CD14-positive monocyte (primary cell): Measurements from ENCODE around the gene COL26A1. TPM values are rescaled to one million over a fixed set of nuclear protein-coding genes. Genes with fewer than 3 reads are reported as not detected.

Experiments
- DNase-seq, 3 donors: peaks; one replicate each; pipeline ENCODE4 v3.0.0-alpha.2; 2011 to 2022
- H2AFZ ChIP-seq: 2 replicates; pipeline ENCODE4 v1.6.0; 2012; ENCODE audit warnings: mild to moderate bottlenecking, low read depth, low read length, inconsistent platforms; ENCODE audit not compliant: insufficient read depth, poor library complexity, severe bottlenecking
- H3K27ac ChIP-seq, 2 donors: 1 replicate in 1 of 2; 2 replicates in 1 of 2; pipeline ENCODE4 v1.5.1; 2012 to 2013; ENCODE audit warnings: low read length in 2 of 2, control low read depth in 1 of 2, inconsistent platforms in 1 of 2, low read depth in 1 of 2, mild to moderate bottlenecking in 1 of 2
- H3K27me3 ChIP-seq, 2 donors: one replicate each; pipeline versions ENCODE4 v1.6.0 to v1.6.1; 2011 to 2013; ENCODE audit warnings: low read length in 2 of 2; ENCODE audit not compliant: control insufficient read depth in 2 of 2, insufficient read depth in 2 of 2
- H3K36me3 ChIP-seq, 2 donors: replicated peaks in 1 of 2; 1 replicate in 1 of 2; 2 replicates in 1 of 2; pipeline versions ENCODE4 v1.5.1 to v1.6.1; 2012 to 2013; ENCODE audit warnings: low read length in 2 of 2, control low read depth in 1 of 2, inconsistent platforms in 1 of 2, mild to moderate bottlenecking in 1 of 2; ENCODE audit not compliant: insufficient read depth in 2 of 2, control insufficient read depth in 1 of 2
- H3K4me1 ChIP-seq, 2 donors: 1 replicate in 1 of 2; 2 replicates in 1 of 2; pipeline versions ENCODE4 v1.5.1 to v1.6.1; 2012 to 2013; ENCODE audit warnings: low read length in 2 of 2, control low read depth in 1 of 2, inconsistent platforms in 1 of 2, mild to moderate bottlenecking in 1 of 2, moderate library complexity in 1 of 2; ENCODE audit not compliant: insufficient read depth in 2 of 2, control insufficient read depth in 1 of 2
- H3K4me2 ChIP-seq: replicated peaks from 2 replicates; pipeline ENCODE3; 2012; ENCODE audit warnings: low read length, moderate library complexity, mild to moderate bottlenecking; ENCODE audit not compliant: poor library complexity, severe bottlenecking; ENCODE audit errors: extremely low read depth
- H3K4me3 ChIP-seq, 3 experiments: fragments of 200-600 bp in 1 of 3; sonication (generic) in 1 of 3; replicated peaks in 1 of 3; 1 replicate in 2 of 3; 2 replicates in 1 of 3; pipeline ENCODE4 v1.5.1; 2011 to 2013; ENCODE audit warnings: low read length in 3 of 3, mild to moderate bottlenecking in 3 of 3, control low read depth in 2 of 3, low read depth in 2 of 3, inconsistent platforms in 1 of 3, moderate library complexity in 1 of 3
- H3K79me2 ChIP-seq: 2 replicates; pipeline ENCODE4 v1.6.0; 2012; ENCODE audit warnings: mild to moderate bottlenecking, control low read depth, inconsistent platforms, low read length, moderate library complexity; ENCODE audit not compliant: insufficient read depth
- H3K9ac ChIP-seq: 2 replicates; pipeline ENCODE4 v1.6.0; 2017; ENCODE audit warnings: low read length, mild to moderate bottlenecking; ENCODE audit not compliant: insufficient read depth, poor library complexity, severe bottlenecking
- H3K9me3 ChIP-seq, 2 donors: replicated peaks in 1 of 2; 1 replicate in 1 of 2; 2 replicates in 1 of 2; pipeline versions ENCODE4 v1.5.1 to v1.6.1; 2012 to 2013; ENCODE audit warnings: low read length in 2 of 2, control low read depth in 1 of 2; ENCODE audit not compliant: control insufficient read depth in 1 of 2, insufficient read depth in 1 of 2
- H4K20me1 ChIP-seq: 2 replicates; pipeline ENCODE4 v1.6.0; 2012; ENCODE audit warnings: mild to moderate bottlenecking, low read length, control low read depth, moderate library complexity; ENCODE audit not compliant: insufficient read depth
- H3K27ac Mint-ChIP-seq, 7 donors: one replicate each; pipeline ENCODE4 v1.8.0; 2020; ENCODE audit warnings: mild to moderate bottlenecking in 7 of 7, mixed read lengths in 7 of 7, moderate library complexity in 6 of 7, inconsistent platforms in 2 of 7
- H3K27me3 Mint-ChIP-seq, 3 donors: one replicate each; pipeline ENCODE4 v1.8.0; 2021 to 2022; ENCODE audit warnings: low read depth in 3 of 3, mild to moderate bottlenecking in 3 of 3, mixed read lengths in 3 of 3, moderate library complexity in 3 of 3, inconsistent platforms in 1 of 3
- H3K36me3 Mint-ChIP-seq, 2 donors: one replicate each; pipeline ENCODE4 v1.8.0; 2020; ENCODE audit warnings: mixed read lengths in 2 of 2, inconsistent platforms in 1 of 2, mild to moderate bottlenecking in 1 of 2
- H3K4me1 Mint-ChIP-seq: one replicate; pipeline ENCODE4 v1.8.0; 2020; ENCODE audit warnings: mild to moderate bottlenecking, mixed read lengths
- H3K4me3 Mint-ChIP-seq, 2 donors: one replicate each; pipeline ENCODE4 v1.8.0; 2020; ENCODE audit warnings: mild to moderate bottlenecking in 2 of 2, mixed read lengths in 2 of 2, moderate library complexity in 1 of 2
- H3K9me3 Mint-ChIP-seq, 7 donors: one replicate each; pipeline ENCODE4 v1.8.0; 2020 to 2022; ENCODE audit warnings: mixed read lengths in 7 of 7, mild to moderate bottlenecking in 6 of 7, moderate library complexity in 6 of 7, inconsistent platforms in 2 of 7
- CTCF ChIP-seq: fragments of 200-600 bp; IDR thresholded peaks from one replicate; pipeline ENCODE4 v1.8.0; 2022; ENCODE audit warnings: antibody characterized with exemption, mild to moderate bottlenecking
- WGBS: methylation state at CpG from one replicate; pipeline ENCODE4 v1.1.5; 2013; ENCODE audit warnings: missing lambda C conversion rate; ENCODE audit not compliant: insufficient coverage; 5-methylcytosine and 5-hydroxymethylcytosine counted together
- intact Hi-C, 2 donors: fragments of 100-400 bp; cut with micrococcal nuclease; formaldehyde crosslinking; loops; one replicate each; pipeline versions ENCODE4 v1.15.0 to v1.15.1; 2023
- polyA plus RNA-seq, 3 donors: library from polyadenylated mRNA; depleted of rRNA in 1 of 3; unstranded in 2 of 3; stranded (reverse) in 1 of 3; fragments of 300-500 nt in 2 of 3; fragments of >200 nt in 1 of 3; fragmentation: Illumina TruSeq in 2 of 3; gene quantifications; 1 replicate in 2 of 3; 2 replicates in 1 of 3; pipeline ENCODE4 v1.2.3, GENCODE V29; 2012 to 2021

COL26A1 gene
- polyA plus RNA-seq, 3 donors: not detected

GRCh38 chr7:101549734-101550133, 187.1 kb downstream of the COL26A1 start:
- peaks cover 0 to 6% (median 4%) of the 10 kb centered on the region in 3 donors for H3K27me3 Mint-ChIP-seq
- H3K27ac Mint-ChIP-seq: peak overlapping the region in 1 of 7 donors; percentile 57
- no peaks in the 10 kb centered on the region for H3K79me2 ChIP-seq
- no peak overlapping the region for H3K4me3 Mint-ChIP-seq
- WGBS: 93% methylated on average over 4 of the region's 5 CpGs
- H3K36me3 Mint-ChIP-seq: no peaks in the 10 kb centered on the region
- no peak overlapping the region for H3K4me3 ChIP-seq
- intact Hi-C loops: loop anchor here in 1 of 2 donors (10.0 kb wide), 1 partner anchor 845 kb away; the partner anchor contains the start of gene PRKRIP1
- H3K4me2 ChIP-seq: no peak overlapping the region
- no peak overlapping the region for H3K27ac ChIP-seq
- H3K27me3 ChIP-seq: no peaks in the 10 kb centered on the region
- TF ChIP-seq CTCF: no peak
- H4K20me1 ChIP-seq: no peaks in the 10 kb centered on the region
- H3K9me3 Mint-ChIP-seq: no peaks in the 10 kb centered on the region
- H3K9ac ChIP-seq: no peak overlapping the region
- peaks cover 1% of the 10 kb centered on the region for H3K4me1 Mint-ChIP-seq
- H3K4me1 ChIP-seq: no peaks in the 10 kb centered on the region
- no peaks in the 10 kb centered on the region for H3K36me3 ChIP-seq
- DNase-seq: no peak
- H2AFZ ChIP-seq: no peak overlapping the region
- no peaks in the 10 kb centered on the region for H3K9me3 ChIP-seq

- Histone ChIP-seq H3K36me3 (no peaks in the 10 kb centered on the region), H3K79me2 (no peaks in the 10 kb centered on the region), H3K9me3 (no peaks in the 10 kb centered on the region), H3K27ac (no peak overlapping the region), H3K9ac (no peak overlapping the region), H2AFZ (no peak overlapping the region), H3K4me1 (no peaks in the 10 kb centered on the region), H4K20me1 (no peaks in the 10 kb centered on the region), H3K4me3 (no peak overlapping the region), H3K27me3 (no peaks in the 10 kb centered on the region), H3K4me2 (no peak overlapping the region)
- Mint-ChIP-seq H3K27ac (no peak overlapping the region), H3K4me1 (peaks cover 1% of the 10 kb centered on the region), H3K36me3 (no peaks in the 10 kb centered on the region), H3K9me3 (no peaks in the 10 kb centered on the region), H3K27me3 (peaks cover 0 to 6% (median 4%) of the 10 kb centered on the region in 3 donors), H3K4me3 (no peak overlapping the region)
- no peak for DNase-seq
- 87% methylated on average over 15 of the region's 26 CpGs for WGBS
- intact Hi-C loops: no loop called here
- TF ChIP-seq CTCF: no peak
These were observed 188.2 kb downstream of the COL26A1 start for GRCh38 chr7:101550641-101551541.
